Measurements from ENCODE around the gene AKAP13.
"Not testable (repeated sequence)": the region's sequence is repeated elsewhere in the genome, so short reads cannot be mapped to it uniquely, and the experiment has no call there.

Gene AKAP13

DNA sequence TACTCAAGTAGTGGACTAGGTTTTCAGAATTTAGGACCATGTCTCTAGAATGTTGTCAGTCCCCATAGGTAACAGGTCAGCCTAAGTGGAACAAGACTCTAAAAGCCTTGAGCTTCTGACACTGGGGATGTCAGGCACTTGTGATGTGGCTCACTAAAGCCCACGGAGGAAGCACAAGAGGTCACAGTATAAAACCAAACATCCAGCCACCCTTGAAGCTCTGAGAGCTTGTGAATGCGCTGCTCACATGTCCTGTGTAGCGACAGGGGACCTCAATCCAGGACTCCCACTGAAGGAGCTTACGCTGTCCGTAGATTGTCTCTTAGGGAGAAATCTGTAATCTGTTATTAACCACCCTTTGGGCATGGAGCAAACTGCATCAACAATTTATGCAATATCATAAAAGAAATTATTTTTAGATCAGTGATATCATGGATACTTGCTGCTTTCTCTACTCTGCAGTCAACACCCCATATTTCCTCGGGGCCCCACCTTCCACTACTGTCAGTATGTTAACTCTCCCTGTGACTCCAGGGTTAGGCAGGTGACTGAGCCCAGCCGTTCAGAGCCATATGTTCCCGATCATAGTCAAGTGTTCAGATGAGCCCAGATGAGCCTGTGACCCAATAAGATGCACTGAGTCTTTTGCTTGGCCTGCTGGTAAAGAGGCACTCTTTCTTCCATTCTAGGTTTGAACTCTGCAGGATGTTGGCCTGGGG, 32.2 kb upstream of the AKAP13 start:
- not testable (repeated sequence) for DNase-seq

DNA sequence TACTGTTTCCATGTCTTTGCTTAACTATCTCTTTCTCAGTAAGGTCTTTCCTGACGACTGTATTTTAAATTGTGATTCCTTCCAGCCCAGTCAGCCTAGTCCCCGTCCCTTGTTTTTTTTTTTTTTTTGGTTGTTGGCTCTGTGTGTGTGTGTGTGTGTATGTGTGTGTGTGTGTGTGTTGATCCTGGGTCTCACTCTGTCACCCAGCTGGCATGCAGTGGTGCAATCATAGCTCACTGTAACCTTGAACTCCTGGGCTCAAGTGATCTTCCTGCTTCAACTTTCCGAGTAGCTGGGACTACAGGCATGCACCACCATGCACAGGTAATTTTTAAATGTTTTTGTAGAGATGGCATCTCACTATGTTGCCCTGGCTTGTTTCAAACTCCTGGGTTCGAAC, 31.3 kb upstream of the AKAP13 start:
- not testable (repeated sequence) for DNase-seq

DNA sequence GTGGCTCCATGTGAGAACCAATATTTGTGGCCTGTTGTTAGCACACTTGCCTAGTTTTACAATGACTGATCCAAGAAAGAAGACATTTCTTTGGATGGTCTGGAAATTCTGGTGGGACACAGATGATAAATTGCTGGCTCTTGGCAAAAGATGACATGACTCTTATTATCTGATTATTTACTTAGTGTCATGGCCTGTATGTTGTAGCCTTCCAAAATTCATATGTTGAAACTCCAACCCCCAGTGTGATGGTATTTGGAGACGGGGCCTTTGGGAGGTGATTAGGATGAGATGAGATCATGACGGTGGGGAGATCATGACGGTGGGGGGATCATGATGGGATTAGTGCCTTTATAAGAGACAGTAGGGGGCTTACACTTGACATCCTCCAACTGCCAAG, 30.0 kb upstream of the AKAP13 start:
- DNase-seq = no peak

DNA sequence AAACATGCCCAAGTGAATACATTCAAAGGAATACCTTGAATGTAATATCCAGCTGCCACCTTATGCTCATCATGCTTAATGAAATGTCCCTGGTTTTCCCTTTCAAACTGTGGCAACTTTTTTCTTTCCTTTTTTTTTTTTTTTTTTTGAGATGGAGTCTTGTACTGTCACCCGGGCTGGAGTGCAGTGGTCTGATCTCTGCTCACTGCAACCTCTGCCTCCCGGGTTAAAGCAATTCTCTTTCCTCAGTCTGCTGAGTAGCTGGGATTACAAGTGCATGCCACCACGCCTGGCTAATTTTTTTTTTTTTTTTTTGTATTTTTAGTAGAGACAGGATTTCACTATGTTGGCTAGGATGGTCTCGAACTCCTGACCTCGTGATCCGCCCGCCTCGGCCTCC, 28.9 kb upstream of the AKAP13 start:
- DNase-seq = not testable (repeated sequence)

DNA sequence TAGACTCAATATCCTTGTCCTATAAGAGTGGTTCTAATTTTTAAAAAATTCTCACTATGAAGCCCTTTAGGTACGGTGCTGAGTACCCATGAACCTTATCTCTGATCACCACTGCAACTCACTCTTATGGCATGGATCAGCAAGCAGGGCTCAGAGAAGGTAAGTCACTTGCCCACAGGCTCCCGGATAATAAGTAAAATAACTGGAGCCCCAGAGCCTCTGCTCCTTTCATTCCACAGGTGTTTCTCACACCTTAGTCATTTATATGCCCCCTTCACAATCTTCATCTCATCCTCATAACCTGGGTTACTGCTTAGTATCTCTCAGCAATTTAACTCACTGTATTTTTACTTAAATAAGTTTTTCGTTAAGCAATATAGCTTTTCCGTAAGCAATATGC, 28.4 kb upstream of the AKAP13 start:
- no peak for DNase-seq

DNA sequence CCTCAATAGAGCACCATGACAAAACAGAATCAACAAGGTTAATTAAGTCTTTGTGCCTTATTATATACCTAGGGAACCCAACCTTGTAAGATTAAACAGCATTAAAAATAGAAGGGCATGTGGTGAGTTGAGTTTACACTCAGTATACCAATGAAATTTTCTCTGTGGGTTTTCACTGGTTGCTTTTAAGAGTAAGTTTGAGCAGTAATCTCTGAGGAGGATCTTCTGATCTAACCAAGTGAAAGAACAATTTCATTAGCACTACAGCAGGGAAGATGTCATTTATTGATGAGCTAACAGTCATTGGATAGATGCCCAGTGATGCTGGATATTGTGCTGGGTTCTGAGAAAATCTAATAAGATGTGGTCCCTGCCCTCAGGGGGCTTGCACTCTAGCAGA, 26.9 kb upstream of the AKAP13 start:
- DNase-seq = no peak

DNA sequence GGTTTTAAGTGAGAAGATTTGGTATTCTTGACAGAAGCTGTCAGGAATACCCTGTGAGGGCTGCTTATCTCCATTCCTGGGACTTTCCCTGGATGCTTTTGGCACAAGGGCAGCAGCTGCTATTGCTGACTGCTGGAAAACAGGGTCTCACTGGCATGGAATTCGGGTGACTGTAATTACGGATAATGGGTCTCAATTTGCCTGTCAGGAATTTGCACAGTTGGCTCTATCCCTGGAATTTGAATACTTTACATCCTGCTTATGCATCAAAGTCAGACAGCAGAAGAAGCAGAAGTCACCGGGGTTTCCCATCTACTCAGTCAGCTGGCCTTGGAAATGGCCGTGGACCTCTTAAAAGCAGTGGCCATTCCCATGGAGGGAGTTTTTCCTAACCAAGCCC, 25.9 kb upstream of the AKAP13 start:
- no peak for DNase-seq

DNA sequence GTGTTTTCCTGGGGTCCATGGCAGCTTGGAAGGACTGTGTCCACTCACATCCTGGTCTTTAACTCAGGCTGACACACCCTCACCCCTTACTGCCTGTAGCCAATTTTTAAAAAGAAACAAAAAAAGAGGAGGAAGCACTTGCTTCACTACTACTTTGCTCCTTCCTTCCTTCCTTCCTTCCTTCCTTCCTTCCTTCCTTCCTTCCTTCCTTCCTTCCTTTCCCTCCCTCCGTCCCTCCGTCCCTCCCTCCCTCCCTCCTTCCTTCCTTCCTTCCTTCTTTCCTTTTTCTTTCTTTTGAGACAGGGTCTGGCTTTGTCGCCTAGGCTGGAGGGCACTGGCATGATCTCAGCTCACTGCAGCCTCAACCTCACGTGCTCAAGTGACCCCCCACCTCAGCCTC, 25.5 kb upstream of the AKAP13 start:
- no peak for DNase-seq

DNA sequence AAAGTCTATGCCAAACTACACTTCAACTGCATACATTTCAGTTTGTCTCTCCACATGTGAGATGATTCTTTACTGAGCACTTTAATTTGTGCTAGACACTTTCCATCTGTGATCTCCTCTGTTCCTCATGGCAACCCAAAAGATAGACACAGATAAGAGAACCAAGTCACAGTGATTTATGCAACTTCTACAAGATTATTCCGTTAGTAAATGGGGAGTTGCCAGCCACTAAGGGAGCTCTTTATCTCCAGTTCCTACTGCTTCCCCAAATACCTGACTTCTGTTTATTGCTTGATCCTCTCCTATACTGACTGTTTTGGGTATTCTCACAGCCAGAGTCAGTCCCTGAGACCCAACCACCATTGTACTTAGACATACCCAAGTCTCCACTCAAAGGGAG, 24.1 kb upstream of the AKAP13 start:
- DNase-seq = no peak

DNA sequence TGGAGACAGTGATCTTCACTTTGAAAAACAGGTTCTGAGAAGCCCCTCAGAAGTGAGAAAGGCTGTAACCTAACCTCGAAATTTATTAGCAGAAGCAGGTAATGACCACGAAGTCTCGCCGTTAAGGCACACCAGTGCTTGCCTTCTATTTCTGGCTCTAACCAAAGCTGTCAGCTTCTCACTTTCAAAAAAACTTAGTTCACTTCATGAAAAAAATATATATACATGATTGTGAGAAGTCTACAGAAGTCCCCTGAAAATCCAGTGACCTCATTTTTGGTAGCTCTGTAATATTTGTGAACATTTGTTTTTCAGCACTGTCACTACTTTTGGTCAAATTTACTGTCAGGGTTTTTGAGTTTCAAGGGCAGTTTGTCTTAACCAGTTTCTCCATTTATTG, 19.1 kb upstream of the AKAP13 start:
- no peak for DNase-seq

DNA sequence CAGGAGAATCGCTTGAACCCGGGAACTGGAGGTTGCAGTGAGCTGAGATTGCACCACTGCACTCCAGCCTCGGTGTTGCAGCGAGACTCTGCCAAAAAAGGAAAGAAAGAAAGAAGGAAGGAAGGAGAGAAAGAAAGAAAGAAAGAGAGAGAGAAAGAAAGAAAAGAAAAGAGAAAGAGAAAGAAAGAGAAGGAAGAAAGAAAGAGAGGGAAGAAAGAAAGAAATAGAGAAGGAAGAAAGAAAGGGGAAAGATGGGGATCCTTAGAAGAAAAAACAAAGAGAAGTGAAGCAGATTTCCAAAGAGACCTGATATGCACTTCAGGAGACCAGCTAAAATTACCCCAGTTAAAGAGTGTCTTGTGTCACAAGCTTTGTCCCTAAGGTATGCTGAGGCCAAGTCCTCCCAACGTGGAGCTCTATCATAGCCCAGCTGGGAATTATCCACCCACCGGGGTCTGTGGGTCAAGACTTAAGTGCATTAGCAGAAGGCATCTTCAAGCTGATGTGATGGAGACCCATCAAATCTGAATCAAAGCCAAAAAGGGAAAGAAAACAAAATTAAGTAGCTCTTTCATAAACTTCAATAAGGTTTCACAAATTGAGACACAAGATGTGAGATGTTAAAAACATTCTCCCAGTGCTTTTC, 17.8 kb upstream of the AKAP13 start:
- DNase-seq = no peak

DNA sequence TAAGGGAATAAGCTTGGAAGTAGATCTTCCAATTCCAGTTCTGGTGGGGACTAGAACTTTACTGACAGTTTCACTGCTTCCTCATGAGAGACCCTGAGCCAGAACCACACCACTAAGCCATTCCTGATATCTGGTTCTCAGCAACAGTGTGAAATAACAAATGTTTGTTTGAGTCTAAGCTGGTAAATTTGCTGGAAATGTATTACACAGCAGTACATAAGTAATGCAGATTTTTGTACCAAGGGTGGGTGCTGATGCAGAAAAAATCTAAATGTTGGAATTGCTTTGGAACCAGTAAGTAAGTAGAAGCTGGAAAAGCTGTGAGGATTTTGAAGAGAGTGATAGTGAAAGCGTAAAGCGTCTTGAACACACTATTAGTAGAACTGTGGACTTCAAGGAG, 14.4 kb upstream of the AKAP13 start:
- no peak for DNase-seq

DNA sequence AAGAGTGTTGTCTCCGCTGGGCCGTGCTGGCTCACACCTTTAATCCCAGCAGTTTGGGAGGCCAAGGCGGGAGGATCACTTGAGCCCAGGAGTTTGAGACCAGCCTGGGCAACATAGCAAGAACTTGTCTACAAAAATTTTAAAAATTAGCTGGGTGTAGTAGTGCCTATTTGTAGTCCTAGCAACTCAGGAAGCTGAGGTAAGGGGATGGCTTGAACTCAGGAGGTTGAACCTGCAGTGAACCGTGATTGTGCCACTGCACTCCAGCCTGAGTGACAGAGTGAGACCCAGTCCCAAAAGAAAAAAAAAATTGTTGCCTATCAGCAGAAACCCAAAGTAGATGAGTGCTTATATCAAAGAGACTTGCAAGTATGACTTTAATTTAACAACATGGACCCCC, 12.7 kb upstream of the AKAP13 start:
- DNase-seq = no peak

DNA sequence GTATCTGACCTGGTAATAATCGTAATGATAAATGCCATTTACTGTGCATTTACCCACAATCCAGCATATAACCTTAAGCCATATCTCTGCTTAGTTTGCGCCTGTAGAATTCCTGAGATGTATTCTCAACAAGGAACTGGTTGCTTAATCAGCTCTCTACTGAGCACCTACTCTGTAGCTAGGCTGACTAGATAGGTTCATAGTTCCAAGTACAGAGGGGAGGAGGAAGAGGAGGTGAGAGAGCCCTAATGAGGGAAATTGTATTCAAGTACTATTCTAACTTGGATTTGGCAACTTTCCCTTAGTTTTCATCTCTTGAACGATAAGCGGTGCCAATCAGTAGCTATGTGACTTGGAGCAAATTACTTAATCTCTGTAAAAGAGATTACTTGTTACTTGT, 5.6 kb upstream of the AKAP13 start:
- DNase-seq = no peak

DNA sequence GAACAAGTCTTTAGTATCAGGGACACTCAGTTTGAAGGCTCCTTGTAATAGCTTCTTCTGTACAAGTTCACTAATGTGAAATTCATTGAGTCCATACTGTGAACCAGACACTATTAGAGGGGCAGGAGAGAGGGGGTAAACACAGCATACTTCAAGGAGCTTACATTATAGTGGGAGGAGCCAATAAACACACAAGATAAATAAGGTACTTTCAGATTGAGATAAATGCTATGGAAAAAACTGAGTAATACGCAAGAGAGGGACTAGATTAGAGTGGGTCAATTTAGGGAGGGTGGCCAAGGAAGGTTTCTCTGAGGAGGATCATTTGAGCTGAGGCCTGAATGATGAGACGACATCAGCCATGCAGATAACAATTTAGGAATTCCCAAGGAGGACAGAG, 3.1 kb upstream of the AKAP13 start:
- DNase-seq = no peak

DNA sequence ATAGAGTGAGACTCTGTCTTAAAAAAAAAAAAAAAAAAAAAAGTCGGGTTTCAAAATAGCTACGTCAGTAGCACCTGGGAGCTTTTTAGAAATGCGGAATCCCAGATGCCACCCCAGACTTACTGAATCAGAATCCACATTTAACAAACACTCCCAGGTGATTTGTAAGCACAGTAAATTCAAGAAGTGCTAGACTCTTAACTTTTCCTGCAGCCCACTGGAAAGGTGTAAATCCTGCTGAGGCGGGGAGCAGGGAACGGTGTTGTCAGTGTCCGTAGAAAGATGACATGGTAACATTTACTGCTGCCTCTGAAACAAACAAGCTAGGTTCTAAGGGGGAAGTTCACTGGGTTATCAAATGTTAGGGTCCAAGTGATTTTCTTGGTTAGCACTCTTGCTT, 2.4 kb upstream of the AKAP13 start:
- DNase-seq = no peak

DNA sequence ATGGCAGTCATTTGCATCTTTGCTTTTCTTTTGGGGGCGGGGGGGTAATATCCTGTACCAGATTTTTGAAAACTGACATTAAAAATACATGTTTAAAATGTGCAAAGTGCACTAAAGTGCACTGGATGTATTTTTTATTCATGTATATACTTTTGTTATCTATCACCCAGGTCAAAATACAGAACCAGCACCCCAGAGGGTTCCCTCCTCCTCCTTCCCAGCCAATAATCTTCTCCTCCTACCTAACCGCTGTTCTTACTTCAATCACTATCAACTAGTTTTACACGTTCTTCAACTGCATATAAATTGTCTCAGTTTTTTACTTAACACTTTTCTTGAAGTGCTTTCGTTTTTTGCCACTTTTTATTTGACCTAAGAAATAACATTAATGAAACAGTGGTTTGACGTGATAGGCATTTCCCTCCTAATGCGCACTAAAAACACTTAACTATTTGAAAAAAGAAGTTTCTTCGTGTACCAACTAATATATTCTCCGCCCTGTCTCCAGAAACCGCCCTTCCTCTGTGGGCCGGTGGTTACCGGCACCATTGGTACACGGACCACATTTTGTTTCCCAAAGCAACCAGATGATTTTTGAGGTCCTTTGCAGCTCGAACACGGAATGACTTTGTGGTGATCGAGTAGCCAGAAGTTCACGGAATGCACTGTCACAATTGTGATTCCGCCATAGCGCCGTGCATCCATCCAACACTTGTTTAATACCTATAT, 836 bp upstream of the AKAP13 start:
- peak; percentile 34 for DNase-seq

DNA sequence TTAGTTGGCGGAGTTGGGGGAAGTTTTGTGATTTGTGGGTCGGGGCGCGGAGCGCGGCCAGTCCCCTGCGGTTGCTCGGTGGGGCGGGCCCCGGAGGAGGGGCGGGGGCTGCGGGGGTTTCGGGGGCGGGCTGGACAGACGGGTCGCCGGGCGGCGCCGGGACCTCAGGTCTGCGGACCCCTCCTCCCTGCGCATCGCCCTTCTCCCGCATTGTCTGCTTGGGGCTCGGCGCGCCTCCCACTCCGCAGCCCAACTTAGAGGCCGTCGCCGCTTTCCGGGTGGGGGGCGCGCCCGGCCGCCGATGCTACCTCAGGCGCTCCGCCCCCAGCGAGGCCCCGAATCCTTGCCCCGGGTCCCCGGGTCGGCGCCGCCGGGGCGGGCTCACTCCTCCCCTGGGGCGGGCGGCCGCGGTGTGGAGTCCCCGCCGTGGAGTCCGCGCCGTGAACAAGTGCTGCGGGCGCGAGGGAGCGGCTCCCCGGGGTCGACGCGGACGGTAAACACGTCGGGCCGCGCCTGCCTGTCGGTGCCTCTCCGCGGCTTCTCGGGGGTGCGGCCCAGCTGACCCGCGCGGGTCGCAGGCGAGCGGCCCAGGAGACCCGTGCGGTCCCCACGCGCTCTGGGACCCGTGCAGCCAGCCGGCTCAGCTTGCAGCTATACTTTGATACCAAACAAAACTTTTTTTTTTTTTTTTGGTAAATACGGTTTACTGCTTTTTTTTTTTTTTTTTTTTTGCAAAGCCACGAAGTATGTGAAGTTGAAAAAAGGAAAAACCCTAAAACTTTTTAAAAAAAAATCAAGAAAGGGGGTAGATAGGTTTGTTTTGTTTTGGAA, 624 bp downstream of the AKAP13 start:
- peak; percentile 32 for DNase-seq

DNA sequence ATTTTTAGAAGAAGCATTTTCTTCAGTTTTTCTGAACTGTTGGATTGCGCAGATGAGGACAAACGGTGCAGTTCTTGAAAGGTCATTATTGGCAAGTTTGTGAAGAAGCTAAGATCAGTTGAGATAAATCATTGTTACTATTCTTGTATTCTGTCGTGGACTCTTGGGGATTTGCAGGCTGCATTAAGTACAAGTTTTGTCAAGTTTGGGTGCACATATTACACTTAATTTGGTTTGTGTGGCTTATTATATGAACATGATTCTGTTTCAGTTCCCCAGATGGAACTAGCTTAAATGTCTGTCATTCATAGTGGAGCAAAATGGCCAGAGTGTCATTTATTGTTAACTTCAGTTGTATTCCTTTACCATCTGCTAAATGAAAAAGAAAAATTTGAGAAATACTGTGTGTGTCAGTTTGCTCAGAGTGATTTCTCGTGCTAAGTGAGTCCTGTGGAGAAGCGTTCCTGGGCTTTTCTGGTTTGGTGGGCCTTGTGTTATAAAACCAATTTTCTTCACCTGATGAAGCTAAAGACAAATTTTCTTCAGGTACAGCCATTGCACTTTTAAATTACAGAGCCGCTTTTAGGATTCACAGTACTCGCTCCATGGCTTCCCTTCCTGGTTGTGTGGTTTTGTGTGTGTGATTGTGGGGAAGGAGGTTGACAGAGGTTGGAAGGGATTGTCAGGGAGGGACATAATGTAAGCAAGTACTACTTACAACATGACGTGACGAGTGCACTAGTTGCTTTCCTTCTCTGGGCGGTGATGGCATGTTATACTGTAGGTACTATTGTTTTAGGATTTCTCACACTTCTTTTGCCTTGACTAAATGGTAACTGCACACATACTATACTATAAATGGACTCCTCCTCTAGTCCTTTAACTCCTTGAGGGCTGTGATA, 1.7 kb downstream of the AKAP13 start:
- no peak for DNase-seq

DNA sequence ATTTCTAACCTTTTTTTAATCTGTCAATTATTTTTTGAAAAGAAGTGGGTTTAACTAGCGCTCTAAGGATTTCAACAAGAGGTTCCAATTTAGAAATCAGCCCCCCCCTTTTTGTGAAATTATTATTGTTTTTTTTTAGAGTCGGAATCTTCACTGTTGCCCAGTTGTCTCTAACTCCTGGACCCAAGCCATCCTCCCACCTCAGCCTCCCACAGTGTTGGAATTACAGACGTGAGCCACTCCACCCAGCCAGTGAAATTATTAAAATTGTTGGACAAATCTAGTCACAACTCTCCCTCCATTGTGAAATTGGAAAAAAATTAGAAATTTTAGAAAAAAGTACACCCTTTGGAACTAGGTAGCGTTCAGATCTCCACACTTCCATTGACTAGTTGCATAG, 2.5 kb downstream of the AKAP13 start:
- no peak for DNase-seq

DNA sequence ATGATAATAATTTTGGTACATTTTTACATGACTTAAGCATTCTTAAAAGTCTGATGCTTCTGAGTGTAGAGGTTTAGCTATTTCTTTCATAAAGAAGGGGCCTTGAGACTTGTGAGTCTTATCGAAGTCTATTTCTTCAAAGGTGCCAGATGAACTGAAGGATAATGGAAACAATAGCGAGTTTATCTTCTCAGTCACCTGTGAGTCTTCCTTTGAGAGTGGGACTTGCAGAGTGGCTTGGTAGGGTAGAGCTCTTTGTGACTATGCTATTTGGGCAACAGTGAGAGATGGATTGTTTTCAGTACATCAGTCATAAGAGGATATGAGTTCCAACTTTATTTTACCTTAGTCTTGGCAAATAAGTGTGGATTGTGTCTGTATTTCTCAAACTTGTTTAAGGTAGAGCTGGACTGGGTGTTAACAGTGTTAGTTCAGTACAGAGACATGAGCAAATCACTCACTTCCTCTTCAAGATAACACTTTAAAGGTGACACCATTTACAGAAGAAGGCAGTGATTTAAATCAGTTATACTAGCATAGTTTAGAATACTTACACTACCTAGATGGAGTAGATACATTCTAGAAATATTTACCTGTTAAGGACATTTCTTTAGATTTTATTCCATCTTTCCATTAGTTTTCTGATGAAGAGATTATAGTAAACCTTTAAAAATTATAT, 3.2 kb downstream of the AKAP13 start:
- peak; percentile 25 for DNase-seq

DNA sequence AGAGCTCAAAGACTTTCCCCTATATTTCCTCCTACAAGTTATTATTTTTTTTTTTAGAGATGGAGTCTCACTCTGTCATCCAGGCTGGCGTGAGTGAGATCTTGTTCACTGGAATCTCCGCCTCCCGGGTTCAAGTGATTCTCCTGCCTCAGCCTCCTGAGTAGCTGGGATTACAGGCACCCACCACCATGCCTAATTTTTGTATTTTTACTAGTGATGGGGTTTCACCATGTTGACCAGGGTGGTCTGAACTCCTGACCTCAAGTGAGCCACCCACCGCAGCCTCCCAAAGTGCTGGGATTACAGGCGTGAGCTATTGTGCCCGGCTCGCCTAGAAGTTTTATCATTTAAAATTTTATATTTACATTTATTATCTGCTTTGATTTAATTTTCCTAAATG, 5.9 kb downstream of the AKAP13 start:
- no peak for DNase-seq
